Fibroblast of the aortic adventitia (primary cell): ENCODE results near the gene ASGR1. TPM values are rescaled to one million over a fixed set of nuclear protein-coding genes. Genes with fewer than 3 reads are reported as not detected.

Experiments used
- DNase-seq: peaks from one replicate; pipeline ENCODE4 v3.0.0-alpha.2; 2010; ENCODE audit warnings: low read depth
- H3K4me3 ChIP-seq: 2 replicates; pipeline ENCODE4 v1.5.1; 2011; ENCODE audit warnings: low read depth, mild to moderate bottlenecking, control low read depth, low read length, moderate library complexity
- CTCF ChIP-seq: IDR thresholded peaks from 2 replicates; pipeline ENCODE4 v1.5.1; 2011; ENCODE audit warnings: mild to moderate bottlenecking, low read length, control low read depth, inconsistent platforms; ENCODE audit not compliant: insufficient read depth
- total RNA-seq: library from RNA; depleted of rRNA; stranded (reverse); fragments of >200 nt; gene quantifications from 2 replicates; pipeline ENCODE4 v1.2.3, GENCODE V29; 2012; ENCODE audit warnings: low replicate concordance

ASGR1 gene
- total RNA-seq, 1 donor = 0.09 TPM

- no peak overlapping the region for H3K4me3 ChIP-seq
- no peak for TF ChIP-seq CTCF
- no peak for DNase-seq
These were observed 29.7 kb upstream of the ASGR1 start for GRCh38 chr17:7208754-7209460.

- no peak for TF ChIP-seq CTCF
- H3K4me3 ChIP-seq = no peak overlapping the region
- DNase-seq = no peak
These were observed 28.9 kb upstream of the ASGR1 start for GRCh38 chr17:7208027-7208571.

- peak; percentile 40 for DNase-seq
- H3K4me3 ChIP-seq = no peak overlapping the region
- TF ChIP-seq CTCF = no peak
These were observed 28.2 kb upstream of the ASGR1 start for GRCh38 chr17:7207120-7208001.

- no peak for DNase-seq
- H3K4me3 ChIP-seq = peak overlapping the region; percentile 69
- no peak for TF ChIP-seq CTCF
These were observed 26.4 kb upstream of the ASGR1 start for GRCh38 chr17:7205561-7205960.

GRCh38 chr17:7204828-7205461, 25.8 kb upstream of the ASGR1 start:
- peak overlapping the region; percentile 69 for H3K4me3 ChIP-seq
- TF ChIP-seq CTCF = no peak
- DNase-seq = peak; percentile 75

- no peak for DNase-seq
- no peak overlapping the region for H3K4me3 ChIP-seq
- TF ChIP-seq CTCF = no peak
These were observed 25.2 kb upstream of the ASGR1 start for GRCh38 chr17:7204336-7204735.
